HCT116 (cell line): ENCODE data around the gene NBEAL2. TPM values are rescaled to one million over a fixed set of nuclear protein-coding genes. Genes with fewer than 3 reads are reported as not detected.

Source experiments
- ATAC-seq: fragments of 200-7000 bp; cut with Tn5 transposase; 2 replicates; pipeline ENCODE4 v1.9.1; 2020; ENCODE audit warnings: mild to moderate bottlenecking, moderate library complexity
- BruUV-seq: library from RNA; stranded (reverse); fragments of 400-500 nt; replicated peaks from 2 replicates; lab custom pipeline; 2021; lab: Mats Ljungman, UMichigan
- CTCF ChIA-PET: fragments of 300-600 bp; sonication (Branson Sonifier 250); formaldehyde crosslinking; loops from one replicate; lab custom pipeline; 2021; ENCODE audit warnings: antibody characterized with exemption; lab: Charles Lee
- POLR2A ChIA-PET: fragments of 300-600, 350-600 bp; sonication (Branson Sonifier 250); formaldehyde crosslinking; loops from one replicate; lab custom pipeline; 2021; ENCODE audit warnings: antibody characterized with exemption; lab: Charles Lee
- RAD21 ChIA-PET, 2 experiments: fragments of 300-600 bp; sonication (Branson Sonifier 250); formaldehyde crosslinking; loops; one replicate each; lab custom pipeline; 2023; ENCODE audit warnings: low total read pairs in 2 of 2; ENCODE audit not compliant: uncharacterized antibody in 2 of 2, unreplicated experiment in 2 of 2, low non-redundant PET in 1 of 2; lab: Charles Lee
- DNase-seq: peaks from one replicate; pipeline ENCODE4 v3.0.0-alpha.2; 2010; ENCODE audit warnings: low read depth, low spot score
- H2AFZ ChIP-seq: fragments of 200-600 bp; shearing (Covaris generic), sonication (generic); 2 replicates; pipeline ENCODE4 v1.6.1; 2017; ENCODE audit warnings: low read depth, mixed run types, mixed read lengths, antibody characterized with exemption, low read length; ENCODE audit not compliant: poor library complexity, severe bottlenecking
- H3K27ac ChIP-seq: 2 replicates; pipeline ENCODE4 v1.5.1; 2012; ENCODE audit warnings: low read depth, low read length
- H3K27me3 ChIP-seq: fragments of 200-600 bp; sonication (generic); 2 replicates; pipeline ENCODE4 v1.6.1; 2016; ENCODE audit warnings: mixed run types, low read length, mixed read lengths; ENCODE audit not compliant: insufficient read depth
- H3K36me3 ChIP-seq, 2 experiments: fragments of 200-500 bp in 1 of 2; fragments of 200-600 bp in 1 of 2; sonication (Bioruptor generic) in 1 of 2; sonication (generic) in 1 of 2; 2 replicates each; pipeline versions ENCODE4 v1.5.1 to v1.6.1; 2014 to 2016; ENCODE audit warnings: low read length in 2 of 2, inconsistent platforms in 1 of 2, mixed read lengths in 1 of 2, mixed run types in 1 of 2; ENCODE audit not compliant: insufficient read depth in 2 of 2, control insufficient read depth in 1 of 2
- H3K4me1 ChIP-seq, 2 experiments: fragments of 200-600 bp in 1 of 2; sonication (generic) in 1 of 2; 2 replicates each; pipeline versions ENCODE4 v1.5.1 to v1.6.1; 2012 to 2017; ENCODE audit warnings: low read length in 2 of 2, inconsistent platforms in 1 of 2, mild to moderate bottlenecking in 1 of 2, mixed read lengths in 1 of 2, mixed run types in 1 of 2, moderate library complexity in 1 of 2; ENCODE audit not compliant: insufficient read depth in 2 of 2, control insufficient read depth in 1 of 2
- H3K4me2 ChIP-seq: fragments of 200-600 bp; sonication (generic); 2 replicates; pipeline ENCODE4 v1.6.1; 2017; ENCODE audit warnings: mixed run types, low read length, mixed read lengths
- H3K4me3 ChIP-seq, 2 experiments: fragments of 200-600 bp in 1 of 2; sonication (generic) in 1 of 2; replicated peaks in 1 of 2; 2 replicates each; pipeline ENCODE4 v1.5.1; 2011 to 2016; ENCODE audit warnings: low read length in 2 of 2, control low read depth in 1 of 2, low read depth in 1 of 2, mild to moderate bottlenecking in 1 of 2, mixed read lengths in 1 of 2, mixed run types in 1 of 2
- H3K79me2 ChIP-seq: fragments of 200-600 bp; sonication (generic); 2 replicates; pipeline ENCODE4 v1.6.1; 2017; ENCODE audit warnings: mild to moderate bottlenecking, mixed run types, low read length, moderate library complexity, mixed read lengths; ENCODE audit not compliant: insufficient read depth
- H3K9ac ChIP-seq: fragments of 200-600 bp; sonication (generic); 2 replicates; pipeline ENCODE4 v1.6.1; 2016; ENCODE audit warnings: low read length, mixed read lengths
- H3K9me2 ChIP-seq: fragments of 200-600 bp; sonication (generic), shearing (Covaris generic); 2 replicates; pipeline ENCODE4 v1.6.1; 2017; ENCODE audit warnings: mixed run types, mild to moderate bottlenecking, moderate library complexity; ENCODE audit not compliant: insufficient read depth
- H3K9me3 ChIP-seq, 2 experiments: fragments of 200-500 bp in 1 of 2; fragments of 200-600 bp in 1 of 2; sonication (Bioruptor generic) in 1 of 2; sonication (generic) in 1 of 2; 2 replicates each; pipeline ENCODE4 v1.6.1; 2014 to 2017; ENCODE audit warnings: low read length in 2 of 2, mixed read lengths in 2 of 2, inconsistent platforms in 1 of 2, low read depth in 1 of 2, mild to moderate bottlenecking in 1 of 2, mixed run types in 1 of 2, moderate library complexity in 1 of 2; ENCODE audit not compliant: control insufficient read depth in 1 of 2, insufficient read depth in 1 of 2
- H4K20me1 ChIP-seq: fragments of 200-600 bp; sonication (generic), shearing (Covaris generic); 2 replicates; pipeline ENCODE4 v1.6.1; 2017; ENCODE audit warnings: mixed run types, mild to moderate bottlenecking, moderate library complexity; ENCODE audit not compliant: insufficient read depth
- CBX3 ChIP-seq: IDR thresholded peaks from 2 replicates; pipeline ENCODE4 v1.6.1; 2012; ENCODE audit warnings: low read depth
- EZH2 ChIP-seq: fragments of 200-600 bp; sonication (generic); IDR thresholded peaks from 2 replicates; pipeline ENCODE4 v1.6.1; 2017; ENCODE audit warnings: antibody characterized with exemption, mixed run types
- EZH2phosphoT487 ChIP-seq: fragments of 200-600 bp; IDR thresholded peaks from 2 replicates; pipeline ENCODE4 v1.6.1; 2018; ENCODE audit warnings: antibody characterized with exemption, borderline replicate concordance
- JUND ChIP-seq: IDR thresholded peaks from 2 replicates; pipeline ENCODE4 v1.6.1; 2012
- POLR2A ChIP-seq: IDR thresholded peaks from 2 replicates; pipeline ENCODE4 v1.7.0; 2011; ENCODE audit warnings: borderline replicate concordance; ENCODE audit not compliant: insufficient read depth, insufficient read length; ENCODE audit errors: extremely low read depth
- POLR2AphosphoS5 ChIP-seq: IDR thresholded peaks from 2 replicates; pipeline ENCODE4 v1.6.1; 2011; ENCODE audit warnings: mild to moderate bottlenecking, low read depth, low read length, moderate library complexity
- RAD21 ChIP-seq: IDR thresholded peaks from 2 replicates; pipeline ENCODE4 v1.6.1; 2012; ENCODE audit warnings: low read depth, mild to moderate bottlenecking
- SRF ChIP-seq: IDR thresholded peaks from 2 replicates; pipeline ENCODE4 v1.6.1; 2012; ENCODE audit warnings: low read depth
- TCF7L2 ChIP-seq: IDR thresholded peaks from 2 replicates; pipeline ENCODE4 v1.7.0; 2011; ENCODE audit warnings: borderline replicate concordance, inconsistent platforms; ENCODE audit not compliant: insufficient read depth, insufficient read length; ENCODE audit errors: extremely low read depth
- YY1 ChIP-seq: IDR thresholded peaks from 2 replicates; pipeline ENCODE4 v1.6.1; 2011; ENCODE audit warnings: low read length, low read depth, moderate library complexity, mild to moderate bottlenecking; ENCODE audit not compliant: insufficient replicate concordance; ENCODE audit errors: extremely low read depth
- ZNF274 ChIP-seq: fragments of 200-500 bp; sonication (Bioruptor generic); IDR thresholded peaks from 2 replicates; pipeline ENCODE4 v1.6.1; 2014; ENCODE audit warnings: mild to moderate bottlenecking, low read depth, low read length, inconsistent platforms
- intact Hi-C: fragments of 100-400 bp; cut with micrococcal nuclease; formaldehyde crosslinking; loops from 2 replicates; pipeline ENCODE4 v1.10.0; 2022
- total RNA-seq: library from RNA; stranded (reverse); gene quantifications from one replicate; pipeline ENCODE4 v1.2.1, GENCODE V29; 2021; ENCODE audit not compliant: unreplicated experiment
- TF ChIP-seq, protein P1 (sequence below), 3 experiments: fragments of 200-600 bp in 1 of 3; sonication (generic) in 1 of 3; IDR thresholded peaks in 2 of 3; conservative IDR thresholded peaks in 1 of 3; 2 replicates each; pipeline ENCODE4 v1.5.1; 2012 to 2017; ENCODE audit warnings: low read depth in 2 of 3, low read length in 2 of 3, antibody characterized with exemption in 1 of 3, borderline replicate concordance in 1 of 3, control low read depth in 1 of 3, mild to moderate bottlenecking in 1 of 3, mixed read lengths in 1 of 3, mixed run types in 1 of 3, moderate library complexity in 1 of 3; ENCODE audit not compliant: insufficient read depth in 1 of 3
- TF ChIP-seq, protein P2 (sequence below): IDR thresholded peaks from 2 replicates; pipeline ENCODE4 v1.6.1; 2012
- TF ChIP-seq, protein P3 (sequence below): IDR thresholded peaks from 2 replicates; pipeline ENCODE4 v1.6.1; 2012

Gene NBEAL2
- total RNA-seq, 1 experiment from 2014 or later: 72.9 TPM

DNA sequence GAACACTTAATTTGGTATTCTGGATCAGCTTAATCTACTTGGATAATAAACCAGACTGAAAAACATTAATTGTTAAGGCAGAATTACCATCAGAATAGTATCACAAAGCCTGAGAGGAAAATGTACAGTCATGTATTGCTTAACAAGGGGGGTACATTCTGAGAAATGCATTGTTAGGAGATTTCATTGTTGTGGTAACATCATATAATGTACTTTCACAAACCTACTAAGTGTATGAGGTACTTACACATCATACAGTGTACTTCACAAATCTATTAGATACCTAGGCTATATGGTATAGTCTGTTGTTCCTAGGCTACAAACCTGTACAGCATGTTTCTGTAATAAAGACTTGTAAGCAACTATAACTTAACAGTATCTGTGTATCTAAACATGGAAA lies 68.2 kb downstream of the NBEAL2 start (continued):
- TF ChIP-seq, protein P1, sequence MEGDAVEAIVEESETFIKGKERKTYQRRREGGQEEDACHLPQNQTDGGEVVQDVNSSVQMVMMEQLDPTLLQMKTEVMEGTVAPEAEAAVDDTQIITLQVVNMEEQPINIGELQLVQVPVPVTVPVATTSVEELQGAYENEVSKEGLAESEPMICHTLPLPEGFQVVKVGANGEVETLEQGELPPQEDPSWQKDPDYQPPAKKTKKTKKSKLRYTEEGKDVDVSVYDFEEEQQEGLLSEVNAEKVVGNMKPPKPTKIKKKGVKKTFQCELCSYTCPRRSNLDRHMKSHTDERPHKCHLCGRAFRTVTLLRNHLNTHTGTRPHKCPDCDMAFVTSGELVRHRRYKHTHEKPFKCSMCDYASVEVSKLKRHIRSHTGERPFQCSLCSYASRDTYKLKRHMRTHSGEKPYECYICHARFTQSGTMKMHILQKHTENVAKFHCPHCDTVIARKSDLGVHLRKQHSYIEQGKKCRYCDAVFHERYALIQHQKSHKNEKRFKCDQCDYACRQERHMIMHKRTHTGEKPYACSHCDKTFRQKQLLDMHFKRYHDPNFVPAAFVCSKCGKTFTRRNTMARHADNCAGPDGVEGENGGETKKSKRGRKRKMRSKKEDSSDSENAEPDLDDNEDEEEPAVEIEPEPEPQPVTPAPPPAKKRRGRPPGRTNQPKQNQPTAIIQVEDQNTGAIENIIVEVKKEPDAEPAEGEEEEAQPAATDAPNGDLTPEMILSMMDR (IDR thresholded peaks at IDR 0.05 in 2 of 3, conservative IDR thresholded peaks at IDR 0.05 in 1 of 3; ENCODE audit: borderline replicate concordance in 1 of 3, insufficient read depth in 1 of 3, low read depth in 2 of 3, low read length in 2 of 3): no peak
- TF ChIP-seq YY1 (no peak), POLR2A (no peak), ZNF274 (no peak), RAD21 (no peak), EZH2 (no peak), CBX3 (no peak), JUND (no peak), EZH2phosphoT487 (no peak), SRF (no peak), POLR2AphosphoS5 (no peak)
- TF ChIP-seq, protein P2, sequence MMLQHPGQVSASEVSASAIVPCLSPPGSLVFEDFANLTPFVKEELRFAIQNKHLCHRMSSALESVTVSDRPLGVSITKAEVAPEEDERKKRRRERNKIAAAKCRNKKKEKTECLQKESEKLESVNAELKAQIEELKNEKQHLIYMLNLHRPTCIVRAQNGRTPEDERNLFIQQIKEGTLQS: no peak
- TF ChIP-seq, all 23 proteins: peak for 0

DNA sequence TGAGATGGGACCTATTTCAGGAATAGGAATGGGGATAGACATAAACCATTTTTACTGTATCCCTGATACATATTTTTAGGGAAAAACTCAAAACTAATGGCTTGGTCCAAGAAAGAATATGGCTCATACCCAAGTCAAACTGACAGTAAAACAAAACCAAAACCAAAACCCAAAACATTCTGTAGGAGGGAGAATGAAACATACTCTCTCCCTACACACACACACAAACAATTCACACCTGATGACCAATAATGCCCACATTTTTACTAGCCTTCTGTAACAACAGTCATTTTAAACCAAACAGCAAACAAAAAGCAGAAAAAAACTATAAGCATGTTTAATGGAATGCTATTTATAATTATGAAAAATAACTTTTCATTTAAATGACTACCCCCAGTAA lies 74.9 kb downstream of the NBEAL2 start:
- CTCF ChIA-PET: no interaction called here
- DNase-seq (no peak), ATAC-seq (no peak)
- TF ChIP-seq JUND (no peak), ZNF274 (no peak), TCF7L2 (no peak)
- TF ChIP-seq, protein P3, sequence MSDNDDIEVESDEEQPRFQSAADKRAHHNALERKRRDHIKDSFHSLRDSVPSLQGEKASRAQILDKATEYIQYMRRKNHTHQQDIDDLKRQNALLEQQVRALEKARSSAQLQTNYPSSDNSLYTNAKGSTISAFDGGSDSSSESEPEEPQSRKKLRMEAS: no peak
- BruUV-seq: no TSS peak
- no peak overlapping the region for H3K4me2 ChIP-seq
- no peak overlapping the region for H3K4me3 ChIP-seq
- H3K9ac ChIP-seq: no peak overlapping the region
- POLR2A ChIA-PET: no interaction called here
- no peak overlapping the region for H3K27ac ChIP-seq
- RAD21 ChIA-PET: no interaction called here
- H3K9me2 ChIP-seq: no peaks in the 10 kb centered on the region
- peaks cover 0 to 6% of the 10 kb centered on the region in 2 experiments; a peak in 1 of 4 replicates for H3K36me3 ChIP-seq
- H4K20me1 ChIP-seq: peaks cover 4% of the 10 kb centered on the region; the same call in 1 of the 2 replicates
- no peaks in the 10 kb centered on the region for H3K4me1 ChIP-seq
- no peaks in the 10 kb centered on the region for H3K27me3 ChIP-seq
- no peak overlapping the region for H2AFZ ChIP-seq
- no peaks in the 10 kb centered on the region for H3K9me3 ChIP-seq
- intact Hi-C loops: no loop called here
- peaks cover 22% of the 10 kb centered on the region; the same call in 1 of the 2 replicates for H3K79me2 ChIP-seq
